Left renal pelvis (tissue), 4 donors: ENCODE measurements around the gene COL6A2. TPM values are rescaled to one million over a fixed set of nuclear protein-coding genes. Genes with fewer than 3 reads are reported as not detected.
"Not testable (repeated sequence)": the region's sequence is repeated elsewhere in the genome, so short reads cannot be mapped to it uniquely, and the experiment has no call there.

Source experiments
- DNase-seq, 4 donors: peaks; one replicate each; pipeline ENCODE4 v3.0.0-alpha.2; 2013; ENCODE audit warnings: low read depth in 4 of 4, low spot score in 3 of 4
- polyA plus RNA-seq, 4 donors: library from polyadenylated mRNA; unstranded; fragments of 120-200 nt; gene quantifications; one replicate each; pipeline ENCODE4 v1.2.1, GENCODE V29; 2013; ENCODE audit not compliant: insufficient read length in 4 of 4

COL6A2 gene
- polyA plus RNA-seq, 4 donors: 205 to 1,137 (median 238) TPM

GRCh38 chr21:46059711-46060455, 38.0 kb upstream of the COL6A2 start:
- DNase-seq: not testable (repeated sequence)

- DNase-seq: no peak
Measured at GRCh38 chr21:46060596-46061061, 37.3 kb upstream of the COL6A2 start.

GRCh38 chr21:46061063-46061462, 36.8 kb upstream of the COL6A2 start:
- DNase-seq: no peak

GRCh38 chr21:46061518-46061917, 36.4 kb upstream of the COL6A2 start:
- no peak for DNase-seq

GRCh38 chr21:46061950-46062349, 36.0 kb upstream of the COL6A2 start:
- no peak for DNase-seq

GRCh38 chr21:46062471-46063211, 35.3 kb upstream of the COL6A2 start:
- DNase-seq: no peak

GRCh38 chr21:46063227-46063626, 34.7 kb upstream of the COL6A2 start:
- no peak for DNase-seq

- DNase-seq: no peak
Measured at GRCh38 chr21:46063734-46064680, 33.9 kb upstream of the COL6A2 start.

GRCh38 chr21:46064870-46065214, 33.1 kb upstream of the COL6A2 start:
- DNase-seq: no peak

GRCh38 chr21:46065215-46065913, 32.5 kb upstream of the COL6A2 start:
- no peak for DNase-seq

- no peak for DNase-seq
Measured at GRCh38 chr21:46065914-46066551, 31.9 kb upstream of the COL6A2 start.

- no peak for DNase-seq
Measured at GRCh38 chr21:46066591-46067331, 31.2 kb upstream of the COL6A2 start.

- DNase-seq: no peak
Measured at GRCh38 chr21:46067505-46068201, 30.3 kb upstream of the COL6A2 start.

- DNase-seq: no peak
Measured at GRCh38 chr21:46068516-46069079, 29.3 kb upstream of the COL6A2 start.

GRCh38 chr21:46069166-46069565, 28.7 kb upstream of the COL6A2 start:
- no peak for DNase-seq

- no peak for DNase-seq
Measured at GRCh38 chr21:46069719-46070279, 28.1 kb upstream of the COL6A2 start.

- no peak for DNase-seq
Measured at GRCh38 chr21:46071082-46071481, 26.8 kb upstream of the COL6A2 start.

GRCh38 chr21:46076724-46077123, 21.2 kb upstream of the COL6A2 start:
- DNase-seq: not testable (repeated sequence)
